Measurements from ENCODE around the gene MYO1B.

The MYO1B gene

GRCh38 chr2:191327484-191327883 lies 82.3 kb downstream of the MYO1B start:
- no peak for DNase-seq

GRCh38 chr2:191328150-191328809 lies 83.1 kb downstream of the MYO1B start:
- DNase-seq: no peak

- DNase-seq: no peak
Observed at GRCh38 chr2:191329841-191330240, 84.6 kb downstream of the MYO1B start.

GRCh38 chr2:191333911-191334357 lies 88.7 kb downstream of the MYO1B start:
- no peak for DNase-seq

DNA sequence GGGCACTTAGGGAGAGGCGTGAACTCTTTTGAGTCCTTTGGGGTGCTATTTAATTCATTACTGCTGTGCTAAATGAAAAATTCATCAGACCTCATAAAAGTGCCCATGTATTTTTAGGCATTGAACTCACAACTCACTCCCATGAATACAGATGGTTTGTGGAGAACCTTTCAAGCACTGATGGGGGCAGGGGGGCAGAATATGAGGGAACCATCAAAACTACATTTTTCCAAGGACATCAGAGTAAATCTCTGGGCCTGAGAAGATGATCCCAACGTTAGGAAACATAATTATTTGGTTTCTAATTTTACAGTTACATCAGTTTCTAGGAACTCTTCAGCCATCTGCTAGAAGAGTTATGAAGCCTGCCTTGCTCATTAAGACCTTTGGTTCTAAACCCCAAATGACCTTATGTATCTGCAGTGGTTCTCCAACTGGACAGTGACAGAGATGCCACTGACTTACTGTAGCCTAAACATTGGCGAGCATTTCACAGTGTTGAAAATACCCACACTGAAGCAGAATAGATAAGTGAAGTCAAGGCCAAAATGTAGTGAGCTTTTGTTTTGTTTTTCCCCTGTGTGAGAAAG lies 90.8 kb downstream of the MYO1B start:
- no peak for DNase-seq

- no peak for DNase-seq
Observed at GRCh38 chr2:191341436-191341835, 96.2 kb downstream of the MYO1B start.

GRCh38 chr2:191343796-191344338 lies 98.7 kb downstream of the MYO1B start:
- DNase-seq: no peak

- DNase-seq: no peak
Observed at GRCh38 chr2:191345788-191346187, 100.6 kb downstream of the MYO1B start.

GRCh38 chr2:191347154-191347553 lies 102.0 kb downstream of the MYO1B start:
- no peak for DNase-seq

DNA sequence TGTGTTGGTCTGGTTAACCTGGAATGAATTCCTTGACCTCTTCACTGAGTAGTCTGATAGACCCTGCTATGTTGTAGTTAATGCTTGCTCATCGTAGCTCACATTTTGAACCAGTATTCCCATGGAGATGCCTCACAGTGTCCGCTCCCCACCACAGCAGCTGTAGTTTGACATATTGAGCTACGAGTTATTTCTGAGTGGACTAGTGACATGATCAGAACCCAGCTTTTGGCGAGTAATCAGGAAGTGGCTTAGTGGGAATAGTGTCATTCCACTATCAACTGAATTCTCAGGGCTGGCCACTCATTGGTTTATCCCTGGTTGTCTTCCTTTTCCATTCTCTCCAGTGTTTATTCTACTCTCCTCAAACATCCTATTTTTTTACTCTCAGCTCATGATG lies 102.7 kb downstream of the MYO1B start:
- DNase-seq: no peak

DNA sequence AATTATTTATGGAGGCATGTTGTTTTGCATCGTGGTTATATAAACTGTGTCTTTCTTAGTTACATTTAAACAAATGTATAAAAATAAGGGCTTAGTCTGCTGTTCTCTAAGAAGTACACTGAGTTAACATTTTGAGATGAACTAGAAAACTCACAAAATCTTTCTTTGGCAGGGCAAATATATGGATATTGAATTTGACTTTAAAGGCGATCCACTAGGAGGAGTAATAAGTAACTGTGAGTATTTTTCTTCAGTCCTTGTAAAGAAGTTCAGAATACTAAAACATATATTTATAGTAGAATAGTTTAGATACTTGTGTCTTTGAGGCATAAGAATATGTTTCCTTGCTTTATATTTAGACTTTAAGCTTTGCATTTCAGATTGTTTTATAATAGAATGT lies 104.8 kb downstream of the MYO1B start:
- no peak for DNase-seq

GRCh38 chr2:191350826-191351225 lies 105.6 kb downstream of the MYO1B start:
- no peak for DNase-seq

GRCh38 chr2:191351298-191351697 lies 106.1 kb downstream of the MYO1B start:
- no peak for DNase-seq

DNA sequence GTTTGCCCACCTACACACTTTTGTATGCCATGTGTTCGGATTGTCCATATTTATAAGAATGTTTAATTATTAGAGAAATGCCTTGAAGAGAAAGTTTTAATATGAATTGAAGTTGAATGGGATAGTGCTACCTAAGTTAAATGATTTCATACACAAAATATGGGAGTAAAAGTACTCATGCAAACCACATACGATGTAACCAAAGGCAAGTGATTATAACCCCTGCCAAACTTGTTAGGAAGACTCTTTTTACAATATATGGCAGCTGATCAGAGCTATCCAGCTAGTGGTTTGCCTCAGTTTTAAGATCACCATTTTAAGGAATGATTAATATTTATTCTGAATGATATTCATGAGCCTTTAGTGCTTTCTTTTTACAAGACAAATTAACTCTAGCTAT lies 106.7 kb downstream of the MYO1B start:
- DNase-seq: no peak

DNA sequence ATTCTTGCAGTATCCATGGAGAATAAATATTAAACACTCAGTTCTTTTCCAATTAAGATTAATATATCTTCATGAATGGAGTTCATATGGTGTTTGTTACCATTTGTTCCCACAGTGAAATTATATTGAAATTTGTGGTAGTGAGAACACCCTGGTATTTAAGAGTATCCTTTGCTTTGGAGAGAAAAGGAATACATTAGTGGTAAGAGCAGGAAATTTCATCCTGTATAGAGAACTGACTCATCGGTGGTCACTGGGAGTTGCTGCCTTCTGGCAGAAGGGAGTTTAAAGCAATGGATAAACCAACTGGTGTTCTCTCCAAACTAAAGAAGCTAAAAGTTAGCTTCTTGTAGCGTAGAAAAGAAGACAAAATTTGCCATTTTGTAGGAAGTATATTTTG lies 107.3 kb downstream of the MYO1B start:
- DNase-seq: no peak

DNA sequence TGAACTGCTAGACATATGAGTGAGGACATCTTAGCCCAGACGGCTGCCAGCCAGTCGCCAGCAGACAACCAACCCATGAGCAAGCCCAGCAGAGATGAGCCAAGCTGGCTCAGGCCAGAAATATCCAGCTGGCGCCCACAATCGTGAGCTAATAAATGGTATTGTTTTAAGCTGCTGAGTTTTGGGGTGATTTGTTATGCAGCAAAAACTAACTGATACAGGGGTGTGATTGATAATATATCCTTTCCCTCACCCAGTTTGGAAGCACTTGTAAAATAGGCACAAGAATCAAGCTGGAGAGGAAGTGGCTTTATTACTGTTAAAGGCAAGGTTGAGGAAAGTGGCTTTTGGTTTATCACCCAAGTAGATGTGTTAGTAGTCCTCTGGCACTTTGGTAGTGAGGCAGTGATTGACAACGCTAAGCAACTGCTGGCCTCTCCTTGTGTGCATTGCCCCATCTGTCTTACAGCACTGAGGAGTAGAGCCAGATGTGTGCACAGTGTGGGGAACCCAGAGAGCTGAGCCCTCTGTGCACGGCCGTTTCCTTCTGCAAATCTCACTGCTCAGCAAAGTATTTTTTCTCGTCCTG lies 110.1 kb downstream of the MYO1B start:
- DNase-seq: no peak

GRCh38 chr2:191357678-191358077 lies 112.5 kb downstream of the MYO1B start:
- no peak for DNase-seq

DNA sequence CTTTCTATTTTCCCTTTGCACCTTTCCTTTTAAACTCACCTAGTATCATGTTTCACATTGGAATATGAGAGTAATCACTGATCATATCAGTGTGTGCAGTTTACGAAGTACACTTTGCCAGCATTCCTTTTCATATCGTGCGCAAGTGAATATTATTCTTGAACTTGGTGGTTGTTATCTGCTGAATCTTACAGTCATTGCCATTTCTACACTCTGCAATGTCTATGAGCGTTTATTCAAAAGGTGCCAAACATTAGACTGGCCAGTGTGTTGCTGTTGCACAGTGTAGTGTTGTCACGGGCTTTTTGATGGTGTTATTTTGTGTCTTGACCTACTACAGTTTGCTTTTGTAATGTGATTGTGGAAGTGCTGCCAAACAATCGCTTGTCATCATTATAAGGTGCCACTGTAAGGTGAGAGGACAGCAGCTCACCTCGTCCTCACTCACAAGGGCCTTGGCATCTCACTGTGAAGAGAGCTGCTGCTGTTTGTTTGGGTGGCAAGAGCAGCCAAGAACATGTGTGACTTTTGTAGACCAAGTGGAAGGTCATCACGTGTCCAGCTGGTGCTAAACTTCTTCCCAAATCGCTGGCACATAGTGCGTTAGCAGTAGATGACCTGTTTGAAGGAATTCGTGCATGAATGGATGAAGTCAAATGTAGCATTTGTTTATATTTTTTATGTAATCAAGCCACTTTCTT lies 113.3 kb downstream of the MYO1B start:
- no peak for DNase-seq

DNA sequence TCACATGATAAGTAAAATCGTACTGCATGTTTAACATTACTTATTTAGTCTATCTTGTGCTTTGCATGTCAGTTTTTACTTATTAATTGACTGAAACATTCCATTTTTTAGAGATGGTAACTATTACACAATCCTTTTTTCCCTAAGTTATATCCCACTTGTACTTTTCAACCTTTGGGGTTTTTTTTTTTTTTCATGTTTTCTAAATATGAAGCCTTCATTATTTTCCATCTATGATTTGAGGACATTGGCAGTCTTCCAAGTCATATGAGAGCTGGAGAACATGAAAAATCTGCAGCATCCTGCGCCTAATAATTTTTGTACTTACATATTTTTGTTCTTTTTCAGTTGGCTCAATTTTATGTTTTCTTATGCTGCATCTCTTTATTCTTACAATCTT lies 113.9 kb downstream of the MYO1B start:
- no peak for DNase-seq

DNA sequence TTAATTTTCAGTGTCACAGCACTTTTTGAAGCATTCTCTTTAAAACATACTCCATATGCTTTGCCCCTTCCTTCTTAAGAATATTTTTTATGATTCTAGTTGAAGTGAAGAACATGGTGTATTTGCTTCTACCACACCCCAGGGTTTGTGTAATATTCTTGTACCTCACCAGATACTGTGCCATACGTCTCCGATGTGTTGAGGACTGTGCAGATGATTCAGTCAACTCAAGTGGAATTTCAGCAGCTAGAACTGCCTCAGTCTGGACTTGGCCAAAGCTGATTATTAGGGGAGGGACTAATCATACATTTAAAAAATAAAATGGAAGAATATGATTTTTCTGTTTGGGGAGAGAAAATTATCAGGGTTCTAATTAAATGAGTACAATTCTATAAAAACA lies 115.7 kb downstream of the MYO1B start:
- DNase-seq: no peak

GRCh38 chr2:191362841-191363240 lies 117.6 kb downstream of the MYO1B start:
- DNase-seq: no peak

- DNase-seq: no peak
Observed at GRCh38 chr2:191363267-191363666, 118.1 kb downstream of the MYO1B start.

DNA sequence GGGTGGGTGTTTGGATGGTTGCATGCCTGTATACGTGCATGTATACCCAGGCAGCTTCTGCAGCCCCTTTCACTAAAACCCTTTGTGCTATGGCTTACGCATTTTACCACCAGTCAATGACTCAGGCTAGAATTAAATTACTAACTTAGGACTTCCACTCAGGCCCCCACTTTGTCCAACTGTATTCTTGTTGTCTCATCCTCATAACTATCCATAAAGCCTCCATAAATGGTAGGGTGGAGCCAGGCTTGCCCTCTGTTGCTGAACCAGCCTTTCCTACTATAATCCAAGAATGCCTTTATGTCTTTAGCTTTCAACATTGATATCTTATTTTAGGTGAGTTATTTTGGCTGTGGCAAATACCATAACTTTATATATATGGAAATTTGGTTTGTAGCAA lies 119.9 kb downstream of the MYO1B start:
- no peak for DNase-seq

GRCh38 chr2:191366199-191366598 lies 121.0 kb downstream of the MYO1B start:
- no peak for DNase-seq
